HG02588 (cell line): ENCODE measurements around the gene YES1.
A peak's percentile ranks its signal among the peaks of the same experiment; 100 is the strongest.

Experiments
- ATAC-seq: cut with Tn5 transposase; IDR thresholded peaks from one replicate; pipeline ENCODE4 v1.9.1; 2021; ENCODE audit warnings: mild to moderate bottlenecking, moderate library complexity; ENCODE audit not compliant: unreplicated experiment

The YES1 gene

DNA sequence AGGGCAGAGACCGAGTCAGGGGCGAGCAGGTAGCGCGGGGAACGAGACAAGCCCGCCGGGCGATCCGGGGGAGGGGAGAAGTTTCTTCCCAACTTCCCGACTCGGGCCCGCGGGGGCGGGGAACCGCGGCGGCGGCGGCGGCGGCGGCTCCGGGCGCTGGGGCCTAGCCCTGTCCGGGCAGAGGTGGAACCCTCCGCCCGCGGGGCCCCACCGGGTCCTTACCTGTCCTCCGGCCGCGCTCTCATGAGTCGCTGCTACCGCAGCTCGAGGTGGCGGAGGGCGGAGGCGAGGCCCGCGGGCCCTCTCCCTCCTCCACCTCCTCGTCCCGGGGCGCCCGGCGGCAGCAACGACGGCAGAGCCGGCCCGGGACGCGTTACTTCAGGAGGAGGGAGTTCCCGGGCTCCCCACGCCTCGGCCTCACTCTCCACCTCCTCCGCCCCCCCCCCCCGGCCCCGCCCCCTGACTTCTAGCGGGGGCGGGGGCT, at the start of gene YES1:
Gene YES1, minus strand, starts transcription at position 351 of the 484 bp plus-strand sequence. CDS start 55,415 bp downstream, outside the sequence.
- ATAC-seq = peak; percentile 67

DNA sequence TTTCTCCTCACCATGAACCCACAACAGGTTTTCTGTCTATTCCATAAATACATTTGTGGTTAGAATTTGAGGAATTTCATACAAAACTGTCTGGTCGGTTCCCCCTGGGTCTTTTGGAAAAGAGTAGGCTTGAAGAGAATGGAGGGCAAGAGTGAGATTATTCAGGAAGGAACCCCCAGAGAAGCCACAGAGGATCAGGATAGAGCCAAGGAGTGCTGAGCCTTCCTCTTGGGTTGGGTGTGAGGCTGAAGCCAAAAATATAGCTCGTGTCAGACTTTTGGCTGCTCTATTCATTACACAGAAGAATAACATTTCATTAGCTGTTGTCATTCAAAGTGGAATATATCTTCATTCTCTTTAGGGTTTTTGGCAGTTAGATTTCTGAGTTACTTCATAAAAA, 45.9 kb upstream of the YES1 start:
- no peak for ATAC-seq

DNA sequence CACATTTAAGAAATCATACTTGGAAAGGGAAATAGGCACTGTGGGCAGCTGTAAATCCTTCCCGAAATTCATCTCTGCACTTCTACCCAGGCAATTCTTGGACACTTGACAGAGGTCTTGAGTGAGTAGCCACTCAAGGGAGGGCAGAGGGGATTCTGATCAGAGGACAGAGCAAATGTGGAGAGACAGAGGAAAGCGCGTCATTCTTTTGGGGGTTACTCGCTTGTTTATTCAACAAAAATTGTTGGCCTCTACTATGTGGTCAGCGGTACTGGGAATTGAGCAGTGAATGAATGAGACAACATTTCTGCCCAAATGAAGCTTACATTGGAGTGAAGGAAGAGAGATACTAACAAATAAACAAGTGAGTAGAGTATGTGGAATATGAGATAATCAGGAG, 41.4 kb upstream of the YES1 start:
- no peak for ATAC-seq

DNA sequence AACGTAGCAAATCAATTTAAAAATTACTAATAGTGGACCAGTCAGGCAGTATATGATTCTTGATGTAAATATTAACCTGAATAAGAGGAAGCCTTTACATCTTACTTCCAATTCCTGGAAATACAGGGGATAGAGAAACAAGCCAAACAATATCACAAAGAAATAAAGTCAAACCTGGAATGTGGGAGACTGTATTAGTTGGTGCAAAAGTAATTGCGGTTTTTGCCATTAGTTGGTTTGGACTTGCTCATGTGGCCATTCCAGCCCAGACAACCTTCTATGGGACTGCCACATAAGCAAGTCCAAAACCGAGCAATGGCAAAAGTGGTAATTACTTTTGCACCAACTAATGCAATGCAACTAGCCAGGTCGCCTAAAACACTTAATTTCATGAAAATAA, 38.9 kb upstream of the YES1 start:
- ATAC-seq = no peak

DNA sequence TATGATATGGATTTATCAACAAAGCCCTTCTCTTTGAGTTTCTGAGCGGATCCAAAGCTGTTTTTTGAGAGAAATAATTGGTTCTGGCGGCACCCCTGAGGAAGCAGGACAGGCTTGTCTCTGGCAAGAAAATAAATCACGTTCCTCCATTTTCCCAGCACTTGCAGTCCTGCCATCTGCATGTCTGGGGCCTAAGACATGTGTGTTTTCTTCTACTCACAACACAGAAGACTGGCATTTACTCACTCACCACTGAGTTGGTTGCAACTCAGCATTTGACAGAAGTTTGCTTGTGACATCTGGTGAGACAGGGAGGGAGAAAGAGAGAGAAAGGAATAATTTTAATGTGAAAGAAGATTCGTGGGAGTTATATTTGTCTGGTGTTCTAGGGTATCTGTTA, 37.0 kb upstream of the YES1 start:
- no peak for ATAC-seq

DNA sequence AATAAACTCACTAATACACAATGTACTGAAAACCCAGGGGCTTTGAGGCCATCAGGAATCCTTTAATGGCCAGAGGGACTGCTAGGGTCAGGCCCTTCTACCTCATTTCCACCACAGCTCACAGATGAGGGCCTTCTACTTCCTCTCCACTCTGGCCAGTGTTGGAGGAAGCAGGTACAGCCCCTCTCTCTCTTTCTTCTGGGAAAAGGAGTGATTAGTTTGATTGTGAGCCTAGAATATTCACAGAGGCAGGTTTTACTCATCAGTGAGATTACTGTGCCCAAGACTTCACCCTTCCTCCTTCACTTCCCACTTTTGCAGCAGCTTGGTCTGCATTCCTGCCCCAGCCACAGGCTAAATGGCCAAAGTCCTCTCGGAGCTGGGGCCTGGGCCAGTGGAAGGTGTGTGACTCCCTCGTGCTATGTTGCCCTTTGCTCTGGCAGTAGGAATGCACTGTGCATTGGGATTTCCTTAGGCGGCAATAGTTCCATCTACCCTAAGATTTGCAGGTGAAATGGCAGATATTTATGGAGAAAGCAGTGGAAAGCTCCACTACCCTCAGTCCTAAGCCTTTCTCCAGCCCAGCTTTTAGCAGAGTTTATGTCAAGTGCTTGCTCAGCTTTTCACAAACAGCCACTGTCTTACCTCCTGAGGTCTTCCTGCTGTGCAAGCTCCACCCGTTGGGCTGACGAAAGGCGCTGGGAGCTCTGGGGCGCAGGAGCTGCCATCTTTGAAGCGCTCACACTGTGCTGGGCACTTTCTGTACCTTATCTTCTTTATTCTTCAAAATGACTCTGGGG, 36.2 kb upstream of the YES1 start:
- no peak for ATAC-seq

DNA sequence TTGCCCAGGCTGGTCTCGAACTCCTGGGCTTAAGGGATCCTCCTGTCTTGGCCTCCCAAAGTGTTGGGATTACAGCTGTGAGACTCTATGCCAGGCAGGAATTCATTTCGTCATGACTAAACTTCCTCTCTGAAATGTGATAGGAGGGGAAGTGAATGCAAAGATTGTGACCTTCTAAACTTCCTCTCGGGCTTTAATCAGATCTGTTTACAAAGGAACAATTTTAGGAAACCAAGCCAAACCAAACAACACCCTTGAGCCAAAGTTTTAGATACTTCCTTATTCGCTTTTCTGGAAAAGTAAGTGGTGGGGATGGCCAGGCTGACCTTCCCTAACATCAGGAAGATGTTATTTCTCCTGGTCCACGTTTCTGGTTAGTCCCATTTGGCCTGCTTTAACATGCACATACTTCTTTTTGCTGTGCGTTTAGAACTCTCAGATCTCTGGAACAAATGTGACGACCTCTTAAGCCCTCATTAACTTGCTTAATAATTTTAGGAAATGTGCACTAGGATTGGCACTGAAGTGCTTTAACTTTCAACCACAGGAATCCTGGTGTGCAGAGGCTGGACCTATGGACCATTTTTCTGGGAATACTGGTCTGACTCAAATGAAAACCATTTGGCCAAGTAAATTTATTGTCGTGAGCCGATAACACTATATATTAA, 33.2 kb upstream of the YES1 start:
- no peak for ATAC-seq

DNA sequence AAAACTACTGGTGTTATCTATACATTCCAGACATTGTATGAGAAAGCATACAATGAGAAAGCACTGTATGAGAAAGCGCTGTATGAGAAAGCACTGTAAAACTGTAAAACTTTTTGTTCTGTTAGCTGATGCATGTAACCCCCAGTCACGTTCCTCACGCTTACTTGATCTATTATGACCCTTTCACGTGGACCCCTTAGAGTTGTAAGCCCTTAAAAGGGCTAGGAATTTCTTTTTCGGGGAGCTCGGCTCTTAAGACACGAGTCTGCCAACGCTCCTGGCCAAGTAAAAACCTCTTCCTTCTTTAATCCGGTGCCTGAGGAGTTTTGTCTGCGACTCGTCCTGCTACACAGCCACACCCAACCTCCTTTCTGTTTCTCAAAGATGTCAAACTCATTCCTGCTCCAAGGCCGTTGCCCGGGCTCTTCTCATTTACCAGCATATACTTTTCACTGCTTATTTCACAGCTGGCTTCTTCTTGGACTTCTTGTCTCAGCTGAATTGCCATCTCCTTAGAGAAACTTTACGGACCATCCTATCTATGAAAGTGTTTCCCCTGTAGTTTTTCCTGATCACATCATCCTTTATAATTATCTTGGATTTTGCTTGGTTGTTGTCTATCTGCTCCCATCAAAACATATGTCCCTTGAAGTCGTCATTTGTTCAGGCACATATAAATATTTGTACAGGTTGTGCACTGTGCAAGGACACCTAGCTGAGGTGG, 29.8 kb upstream of the YES1 start:
- ATAC-seq = no peak

DNA sequence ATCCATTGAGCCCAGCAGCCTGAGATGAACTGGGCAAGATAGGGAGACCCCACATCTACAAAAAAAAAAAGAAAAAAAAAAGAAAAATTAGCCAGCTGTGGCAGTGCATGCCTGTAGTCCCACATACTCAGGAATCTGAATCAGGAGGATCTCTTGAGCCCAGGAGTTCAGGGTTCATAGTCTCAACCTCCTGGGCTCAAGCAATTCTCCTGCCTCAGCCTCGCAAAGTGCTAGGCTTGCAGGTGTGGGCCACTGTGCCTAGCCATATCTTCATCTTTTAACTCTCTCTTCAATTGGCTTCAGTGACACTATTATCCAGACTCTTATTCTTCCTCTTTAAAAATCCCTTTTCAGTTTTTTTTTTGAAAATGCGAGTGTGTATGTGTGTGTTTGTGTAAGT, 28.5 kb upstream of the YES1 start:
- ATAC-seq = no peak

DNA sequence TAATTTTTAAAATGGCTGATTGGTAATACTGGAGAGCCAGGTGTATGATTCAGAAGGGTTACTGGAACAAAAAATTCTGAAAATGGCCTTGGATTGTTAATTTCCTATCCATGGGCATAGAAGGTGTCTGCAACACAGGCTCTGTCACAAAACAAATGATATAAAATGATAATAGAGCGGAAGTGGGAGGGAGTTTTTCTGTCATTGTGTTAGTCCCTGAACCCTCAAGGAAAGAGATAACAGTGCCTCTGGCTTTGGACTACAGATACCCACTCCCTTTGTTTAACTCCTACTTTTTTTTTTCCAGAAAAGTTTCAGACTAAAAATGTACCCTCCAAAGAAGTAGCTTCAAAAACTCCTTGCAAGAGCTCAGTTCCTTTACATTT, 28.0 kb upstream of the YES1 start:
- ATAC-seq = no peak

DNA sequence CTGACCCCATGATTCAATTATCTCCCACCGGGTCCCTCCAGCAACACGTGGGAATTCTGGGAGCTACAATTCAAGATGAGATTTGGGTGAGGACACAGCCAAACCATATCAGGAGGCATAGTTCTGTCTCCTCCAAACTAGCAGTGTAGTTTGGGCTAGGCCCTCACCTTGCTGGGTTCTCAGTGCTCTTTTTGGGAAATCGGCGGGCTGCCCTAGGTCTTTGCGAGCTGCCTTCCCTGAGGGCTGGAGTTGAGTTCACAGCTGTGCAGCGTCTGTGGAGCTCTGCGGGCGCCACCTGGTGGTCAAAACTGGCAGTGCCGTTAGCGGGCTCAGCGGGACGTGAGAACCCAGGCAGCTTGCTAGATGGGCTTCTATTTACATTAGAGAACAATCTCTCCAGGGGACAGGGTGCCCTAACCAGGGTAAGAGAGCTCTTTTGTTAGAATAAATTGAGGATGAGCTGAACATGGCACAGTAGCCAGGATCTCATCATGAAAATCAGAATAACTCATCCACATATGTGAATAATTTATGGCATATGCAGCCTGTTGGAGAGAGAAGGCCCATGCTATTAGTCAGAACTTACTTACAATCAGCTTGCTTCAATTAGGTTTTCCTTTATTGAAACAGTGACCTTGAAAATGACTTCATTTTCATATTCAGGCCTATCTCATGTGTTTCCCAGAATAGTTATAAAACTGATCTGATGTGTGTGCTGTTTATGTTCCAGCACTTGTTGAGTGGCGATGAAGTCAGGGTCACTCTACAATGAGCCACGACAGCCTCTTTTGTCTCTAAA, 27.4 kb upstream of the YES1 start:
- peak; percentile 94 for ATAC-seq

DNA sequence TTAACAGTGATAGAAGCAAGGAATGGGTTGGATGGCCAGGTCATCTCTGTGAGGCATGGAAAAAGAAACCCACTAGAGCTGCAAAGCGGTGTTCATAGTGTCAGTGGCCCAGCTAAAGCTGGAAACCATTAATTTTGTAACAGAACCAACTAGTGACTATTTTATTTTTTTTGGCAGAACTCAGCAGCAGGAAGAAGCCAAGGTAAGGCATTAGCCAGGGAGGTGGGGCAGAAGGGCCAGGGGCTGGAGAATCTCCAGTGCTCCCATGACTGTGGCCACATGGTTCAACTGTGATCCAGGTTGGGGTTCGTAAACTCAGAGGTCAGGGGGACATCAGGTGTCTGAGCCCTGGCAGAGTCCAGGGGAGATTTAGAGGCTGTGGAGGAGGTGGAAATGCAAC, 25.9 kb upstream of the YES1 start:
- no peak for ATAC-seq

DNA sequence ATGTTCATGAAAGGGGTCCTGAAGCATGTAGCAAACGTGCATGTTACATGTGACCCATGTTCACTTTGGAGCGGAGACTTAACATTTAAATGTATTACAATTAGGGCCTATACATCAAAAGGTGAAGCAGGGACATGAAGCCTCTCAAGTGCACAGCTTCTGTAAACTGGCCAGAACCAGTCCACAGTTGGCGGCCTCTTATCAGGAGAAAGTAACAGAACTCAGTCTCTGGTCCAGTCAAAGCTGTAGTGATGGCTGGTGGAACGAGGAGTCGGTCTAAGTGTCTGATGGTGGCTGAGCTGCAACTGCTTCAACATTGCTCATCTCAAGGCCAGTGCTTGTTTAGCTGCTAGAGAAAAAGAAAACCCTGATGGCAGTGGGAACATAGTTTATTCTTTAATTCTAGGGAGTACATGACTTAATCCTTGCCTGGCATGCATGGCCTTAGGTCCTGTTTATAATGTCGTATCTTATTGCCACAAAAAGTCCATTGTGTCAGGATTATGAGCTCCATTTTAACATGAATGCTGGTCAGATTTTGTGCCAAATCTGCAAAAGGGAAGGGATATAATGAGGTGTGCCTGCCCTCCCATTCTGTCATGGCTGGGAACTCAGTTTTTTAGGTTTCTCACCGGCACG, 22.2 kb upstream of the YES1 start:
- ATAC-seq = no peak

DNA sequence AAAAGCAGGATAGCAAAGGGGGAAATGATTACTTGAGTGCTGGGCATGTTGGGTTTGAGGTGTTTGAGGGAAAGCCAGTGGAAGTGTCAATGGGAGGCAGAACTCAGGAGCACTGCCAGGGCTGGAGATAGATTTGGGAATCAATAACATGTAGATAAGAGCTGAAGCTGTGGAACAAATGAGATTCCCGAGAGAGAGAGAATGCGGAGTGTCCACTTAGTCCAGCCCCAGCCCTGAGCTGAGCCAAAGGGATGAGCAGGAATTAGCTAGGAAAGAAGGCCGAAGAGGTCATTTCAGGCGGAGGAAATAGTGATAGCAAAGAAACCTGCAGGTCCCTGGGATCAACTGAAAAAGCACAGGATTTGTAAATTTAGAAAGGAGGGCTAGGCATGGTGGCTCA, 21.2 kb upstream of the YES1 start:
- no peak for ATAC-seq

DNA sequence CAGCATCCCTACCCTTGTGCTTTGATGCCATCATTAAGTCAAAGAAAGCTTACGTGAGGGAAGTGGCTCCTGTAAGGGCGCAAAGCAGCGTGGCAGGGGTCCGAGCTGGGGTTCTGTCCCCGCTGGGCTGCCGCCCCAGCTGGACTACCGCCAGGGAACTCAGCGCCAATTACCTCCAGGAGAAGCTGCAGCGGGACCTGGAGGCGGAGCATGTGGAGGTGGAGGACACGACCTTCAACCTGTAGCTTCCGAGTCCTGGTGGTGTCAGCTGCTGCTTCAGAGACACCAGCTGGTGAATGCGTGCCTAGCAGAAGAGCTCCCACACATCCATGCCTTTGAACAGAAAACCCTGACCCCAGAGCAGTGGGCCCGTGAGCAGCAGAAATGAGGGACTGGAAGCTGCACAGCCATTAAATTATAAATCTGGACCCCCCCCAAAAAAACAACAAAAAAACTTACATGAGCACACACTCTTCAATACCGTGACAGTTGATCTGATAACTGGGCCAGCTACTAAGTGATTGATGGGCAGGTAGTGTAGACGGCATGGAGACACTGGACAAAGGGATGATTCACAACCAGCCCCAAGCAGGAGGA, 20.1 kb upstream of the YES1 start:
- no peak for ATAC-seq

DNA sequence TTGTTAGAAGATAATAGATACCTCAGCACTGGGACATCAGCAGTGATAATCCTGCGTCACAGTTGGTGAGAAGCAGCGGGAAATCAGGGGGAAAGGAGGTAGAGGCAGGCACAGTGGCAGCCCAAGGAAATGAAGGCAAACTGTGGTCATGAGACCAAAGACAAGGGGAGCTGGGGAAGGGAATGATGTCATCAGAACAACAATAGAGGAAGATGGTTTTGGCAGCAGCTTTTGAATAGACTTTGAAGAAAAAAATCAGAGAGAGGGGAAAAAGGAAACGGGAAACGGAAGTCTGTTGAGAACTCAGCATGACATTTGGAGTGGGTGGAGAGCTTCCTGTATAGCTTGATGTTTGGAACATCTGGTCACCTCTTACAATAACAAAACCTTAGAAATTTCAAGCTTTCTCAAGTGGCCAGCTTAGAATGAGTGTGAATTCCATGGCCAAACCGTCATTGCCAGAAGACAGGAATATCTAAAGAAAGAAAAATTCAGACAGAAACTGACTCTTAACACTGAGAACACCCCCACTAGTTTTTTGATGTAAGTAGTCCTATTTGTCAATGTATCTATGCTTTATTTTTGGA, 18.4 kb upstream of the YES1 start:
- ATAC-seq = peak; percentile 50

DNA sequence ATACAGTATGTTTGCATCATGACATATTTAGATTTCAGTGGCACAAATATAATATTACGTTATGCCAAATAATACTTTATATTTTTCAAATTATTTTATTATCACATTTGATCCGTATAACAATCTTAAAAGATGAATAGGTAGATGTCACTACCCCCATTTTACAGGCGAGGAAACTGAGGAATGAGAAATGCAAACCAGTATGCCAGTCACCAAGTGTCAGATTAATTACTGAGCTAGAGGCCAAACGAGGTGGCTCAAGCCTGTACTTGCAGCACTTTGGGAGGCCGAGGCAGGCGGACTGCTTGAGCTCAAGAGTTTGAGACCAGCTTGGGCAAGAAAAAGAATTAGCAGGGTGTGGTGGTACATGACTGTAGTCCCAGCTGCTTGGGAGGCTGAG, 17.4 kb upstream of the YES1 start:
- no peak for ATAC-seq

DNA sequence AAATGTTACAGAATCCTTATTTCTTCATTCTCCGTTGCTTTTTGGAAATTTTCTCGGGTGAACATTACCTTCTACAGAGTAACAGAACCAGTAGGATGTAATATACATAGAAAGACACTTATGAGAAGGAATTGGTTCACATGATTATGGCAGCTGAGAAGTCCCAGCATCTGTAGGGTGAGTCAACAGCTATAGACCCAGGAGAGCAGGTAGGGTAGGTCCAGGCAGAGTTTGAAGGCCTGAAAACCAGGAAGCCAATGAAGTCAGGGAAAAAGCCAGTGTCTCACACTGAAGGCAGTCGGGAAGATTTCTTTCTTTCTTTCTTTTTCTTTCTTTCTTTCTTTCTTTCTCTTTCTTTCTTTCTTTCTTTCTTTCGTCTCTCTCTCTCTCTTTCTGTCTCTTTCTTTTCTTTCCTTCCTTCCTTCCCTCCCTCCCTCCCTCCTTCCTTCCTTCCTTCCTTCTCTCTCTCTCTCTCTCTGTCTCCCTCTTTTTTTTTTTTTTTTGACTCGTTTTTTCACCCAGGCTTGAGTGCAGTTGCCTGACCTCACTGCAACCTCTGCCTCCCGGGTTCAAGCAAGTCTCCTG, 15.1 kb upstream of the YES1 start:
- ATAC-seq = no peak

DNA sequence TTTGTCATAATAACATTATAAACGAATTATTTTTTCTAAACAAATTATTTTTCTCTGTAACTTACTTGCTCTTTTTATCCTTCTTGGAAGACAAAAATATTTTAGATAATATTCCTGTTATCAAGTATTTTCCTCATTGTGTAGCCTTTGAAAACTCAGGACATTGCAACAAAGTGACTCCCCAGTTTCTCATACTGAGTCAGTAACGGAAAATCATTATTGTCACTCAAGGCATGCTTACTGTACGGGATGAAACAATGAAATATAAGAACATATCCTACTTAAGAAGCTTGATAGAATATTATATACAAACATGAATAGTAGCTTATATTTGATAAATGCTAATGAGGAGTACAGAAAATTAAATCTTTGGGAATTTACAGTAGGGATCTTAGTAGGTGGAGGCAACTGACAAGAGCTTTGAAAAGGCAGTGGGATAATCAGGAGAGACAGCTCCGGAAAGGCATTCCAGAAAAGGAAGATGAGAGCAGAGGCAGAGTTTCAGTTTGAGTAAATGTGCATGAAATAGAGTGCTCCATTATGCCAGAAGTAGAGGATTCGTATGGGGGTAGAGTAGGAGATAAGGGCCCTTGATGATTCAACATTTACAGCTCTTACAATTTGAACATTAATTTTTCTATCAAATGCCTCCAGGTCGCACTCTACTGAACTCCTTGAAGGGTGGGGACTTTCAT, 14.0 kb upstream of the YES1 start:
- ATAC-seq = no peak
